NB4 (cell line): Measurements from ENCODE around the gene DHRS12.

Experiments used
- CTCF ChIP-seq: IDR thresholded peaks from one replicate; pipeline ENCODE4 v1.5.1; 2012; ENCODE audit warnings: low read depth, low read length
- MAX ChIP-seq: IDR thresholded peaks from 2 replicates; pipeline ENCODE4 v1.6.1; 2011; ENCODE audit warnings: low read depth, low read length
- POLR2A ChIP-seq: IDR thresholded peaks from 2 replicates; pipeline ENCODE4 v1.6.1; 2011; ENCODE audit warnings: mild to moderate bottlenecking; ENCODE audit not compliant: insufficient read length; ENCODE audit errors: extremely low read depth

GRCh38 chr13:51825681-51826254 lies 21.8 kb upstream of the DHRS12 start:
- TF ChIP-seq POLR2A = no peak
- TF ChIP-seq CTCF = no peak
- TF ChIP-seq MAX = peak; percentile 19; the same call in 1 of the 2 replicates
